K562 (cell line): ENCODE data around the gene SLC25A11. TPM values are rescaled to one million over a fixed set of nuclear protein-coding genes. Genes with fewer than 3 reads are reported as not detected.
A peak's percentile ranks its signal among the peaks of the same experiment; 100 is the strongest.

Source experiments
- ATAC-seq: fragments of 200-7000 bp; cut with Tn5 transposase; 3 replicates; pipeline ENCODE4 v1.9.1; 2020; ENCODE audit warnings: moderate library complexity
- BruUV-seq: library from RNA; stranded (reverse); fragments of 400-500 nt; replicated peaks from 2 replicates; lab custom pipeline; 2021; lab: Mats Ljungman, UMichigan
- CTCF ChIA-PET: fragments of 300-600 bp; formaldehyde crosslinking; extraction: SDS; loops from one replicate; lab custom pipeline; 2021; ENCODE audit warnings: low intra/inter-chr PET ratio; lab: Yijun Ruan, JAX
- POLR2A ChIA-PET: fragments of 300-600, 350-650 bp; sonication (Branson Sonifier 250); formaldehyde crosslinking; extraction: SDS; loops from one replicate; lab custom pipeline; 2021; ENCODE audit warnings: antibody characterized with exemption, inconsistent platforms; lab: Yijun Ruan, JAX
- DNase-seq, 4 experiments: peaks; one replicate each; pipeline versions ENCODE4 v3.0.0 to v3.0.0-alpha.2; 2011 to 2018; ENCODE audit warnings: low spot score in 3 of 4, mixed read lengths in 3 of 4; ENCODE audit errors: extremely low read depth in 1 of 4
- FAIRE-seq: peaks from 2 replicates; lab custom pipeline; 2011; peaks lifted over from hg19 to GRCh38; lab: Jason Lieb, UNC
- H2AFZ ChIP-seq: 2 replicates; pipeline ENCODE4 v1.6.0; 2011; ENCODE audit warnings: low read depth, low read length, control low read depth, inconsistent platforms
- H3K27ac ChIP-seq: fragments of 200-600 bp; 3 replicates; pipeline ENCODE4 v1.8.0; 2011; ENCODE audit warnings: low read depth, mild to moderate bottlenecking, control low read depth, inconsistent platforms, low read length, moderate library complexity, mixed read lengths; ENCODE audit errors: extremely low read depth
- H3K27me3 ChIP-seq, 2 experiments: fragments of 300-600 bp in 1 of 2; 2 replicates in 1 of 2; 3 replicates in 1 of 2; pipeline versions ENCODE4 v1.6.0 to v1.8.0; 2011; ENCODE audit warnings: inconsistent platforms in 2 of 2, low read length in 2 of 2, mild to moderate bottlenecking in 1 of 2, mixed read lengths in 1 of 2, moderate library complexity in 1 of 2; ENCODE audit not compliant: control insufficient read depth in 2 of 2, insufficient read depth in 2 of 2
- H3K36me3 ChIP-seq: fragments of 300-600 bp; 3 replicates; pipeline ENCODE4 v1.8.0; 2011; ENCODE audit warnings: mild to moderate bottlenecking, low read length, inconsistent platforms; ENCODE audit not compliant: control insufficient read depth, insufficient read depth
- H3K4me1 ChIP-seq, 2 experiments: fragments of 200-600 bp in 1 of 2; replicated peaks in 1 of 2; 2 replicates in 1 of 2; 3 replicates in 1 of 2; pipeline versions ENCODE4 v1.5.1 to v1.8.0; 2011; ENCODE audit warnings: inconsistent platforms in 2 of 2, low read length in 2 of 2, mild to moderate bottlenecking in 1 of 2, mixed read lengths in 1 of 2, moderate library complexity in 1 of 2; ENCODE audit not compliant: control insufficient read depth in 2 of 2, insufficient read depth in 2 of 2
- H3K4me2 ChIP-seq: 2 replicates; pipeline ENCODE4 v1.6.1; 2011; ENCODE audit warnings: low read length, control low read depth, inconsistent platforms, mixed read lengths; ENCODE audit not compliant: insufficient read depth
- H3K4me3 ChIP-seq: fragments of 200-600 bp; sonication (generic), shearing (Covaris generic); 2 replicates; pipeline ENCODE4 v1.5.1; 2016; ENCODE audit warnings: control low read depth, inconsistent platforms
- H3K79me2 ChIP-seq: fragments of 200-600 bp; 3 replicates; pipeline ENCODE4 v1.8.0; 2011; ENCODE audit warnings: low read length, inconsistent platforms; ENCODE audit not compliant: control insufficient read depth, insufficient read depth
- H3K9ac ChIP-seq, 2 experiments: 2 replicates each; pipeline versions ENCODE4 v1.6.0 to v1.6.1; 2011; ENCODE audit warnings: low read depth in 2 of 2, low read length in 2 of 2, control low read depth in 1 of 2, inconsistent platforms in 1 of 2, mild to moderate bottlenecking in 1 of 2, mixed read lengths in 1 of 2; ENCODE audit not compliant: insufficient read depth in 1 of 2
- H3K9me1 ChIP-seq: one replicate; pipeline ENCODE4 v1.6.0; 2011; ENCODE audit warnings: inconsistent platforms, mild to moderate bottlenecking, low read length, moderate library complexity; ENCODE audit not compliant: control insufficient read depth, insufficient read depth
- H3K9me3 ChIP-seq: replicated peaks from 2 replicates; pipeline ENCODE4 v1.5.1; 2011; ENCODE audit warnings: low read depth, low read length, inconsistent platforms; ENCODE audit not compliant: control insufficient read depth, insufficient read depth
- H4K20me1 ChIP-seq: replicated peaks from 2 replicates; pipeline ENCODE4 v1.6.1; 2011; ENCODE audit warnings: low read length, inconsistent platforms, mixed read lengths; ENCODE audit not compliant: control insufficient read depth, insufficient read depth
- ELF2 ChIP-seq: fragments of 250-450 bp; sonication (Bioruptor Pico); IDR thresholded peaks from 2 replicates; pipeline ENCODE4 v1.5.0; 2021; ENCODE audit warnings: mild to moderate bottlenecking
- ELF4 ChIP-seq: fragments of 450-650 bp; formaldehyde crosslinking; IDR thresholded peaks from 2 replicates; pipeline ENCODE4 v1.4.0; 2022; ENCODE audit warnings: missing genetic modification characterization
- MAZ ChIP-seq, 2 experiments: fragments of 450-650 bp in 1 of 2; sonication (generic) in 1 of 2; formaldehyde crosslinking; IDR thresholded peaks in 1 of 2; conservative IDR thresholded peaks in 1 of 2; 2 replicates each; pipeline versions ENCODE4 v1.4.0 to v1.5.0; 2020; ENCODE audit warnings: mild to moderate bottlenecking in 1 of 2, missing genetic modification reagents in 1 of 2
- MCM2 ChIP-seq: fragments of 450-650 bp; IDR thresholded peaks from 2 replicates; pipeline ENCODE4 v1.6.1; 2017; ENCODE audit warnings: low read depth, mild to moderate bottlenecking
- MCM3 ChIP-seq: fragments of 450-650 bp; IDR thresholded peaks from 2 replicates; pipeline ENCODE4 v1.6.1; 2016
- NRF1 ChIP-seq, 2 experiments: fragments of 450-650 bp; IDR thresholded peaks in 1 of 2; conservative IDR thresholded peaks in 1 of 2; 2 replicates each; pipeline ENCODE4 v1.6.1; 2014; ENCODE audit warnings: mild to moderate bottlenecking in 2 of 2
- STAG1 ChIP-seq: sonication (generic); formaldehyde crosslinking; IDR thresholded peaks from 2 replicates; pipeline ENCODE4 v1.5.0; 2020; ENCODE audit warnings: missing genetic modification reagents, borderline replicate concordance
- TOE1 ChIP-seq, 2 experiments: fragments of 450-650 bp in 1 of 2; sonication (generic) in 1 of 2; formaldehyde crosslinking in 1 of 2; IDR thresholded peaks; 2 replicates each; pipeline versions ENCODE4 v1.7.1 to v1.8.0; 2016 to 2022; ENCODE audit warnings: borderline replicate concordance in 2 of 2, mild to moderate bottlenecking in 2 of 2, antibody characterized with exemption in 1 of 2, inconsistent platforms in 1 of 2, low read depth in 1 of 2, missing genetic modification reagents in 1 of 2, moderate library complexity in 1 of 2
- ZNF133 ChIP-seq: fragments of 250-450 bp; sonication (Bioruptor Pico); IDR thresholded peaks from 2 replicates; pipeline ENCODE4 v1.4.0; 2020; ENCODE audit warnings: mild to moderate bottlenecking
- ZSCAN32 ChIP-seq: fragments of 450-650 bp; formaldehyde crosslinking; IDR thresholded peaks from 2 replicates; pipeline ENCODE4 v1.4.0; 2020; ENCODE audit warnings: mild to moderate bottlenecking, moderate library complexity
- WGBS: fragments of 100-300 bp; shearing (Covaris generic); methylation state at CpG from one replicate; pipeline ENCODE4 v1.1.6; 2016; ENCODE audit warnings: low coverage, mixed read lengths; ENCODE audit not compliant: insufficient coverage; ENCODE audit errors: missing lambda C conversion rate; 5-methylcytosine and 5-hydroxymethylcytosine counted together
- in situ Hi-C: fragments of 300-500 bp; cut with MboI; formaldehyde crosslinking; loops from 4 replicates; pipeline ENCODE4 v1.15.0; 2018; ENCODE audit warnings: inconsistent platforms, mixed read lengths
- intact Hi-C: fragments of 100-400 bp; cut with micrococcal nuclease; formaldehyde crosslinking; loops from 2 replicates; pipeline ENCODE4 v1.14.2; 2022
- polyA plus RNA-seq, 8 experiments: library from polyadenylated mRNA; depleted of rRNA in 4 of 8; stranded (reverse) in 5 of 8; unstranded in 3 of 8; fragments of >200 nt; fragmentation: Nextera tagmentation in 2 of 8; fragmentation: Illumina TruSeq in 1 of 8; extraction: Ambion mirVana in 2 of 8; extraction: Trizol in 1 of 8; gene quantifications; 2 replicates each; pipeline versions ENCODE4 v1.2.1 to v1.2.3, GENCODE V29; 2011 to 2014; ENCODE audit warnings: inconsistent platforms in 1 of 8, missing spikeins in 1 of 8
- total RNA-seq, 7 experiments: library from RNA; depleted of rRNA in 6 of 7; stranded (reverse); fragments of >200 nt in 6 of 7; fragmentation: Illumina TruSeq in 2 of 7; extraction: Trizol in 2 of 7; gene quantifications; 2 replicates each; pipeline versions ENCODE4 v1.2.1 to v1.2.3, GENCODE V29; 2011 to 2021; ENCODE audit warnings: low replicate concordance in 1 of 7
- TF ChIP-seq, protein P1 (sequence below): fragments of 250-450 bp; sonication (Bioruptor Pico); IDR thresholded peaks from 2 replicates; pipeline ENCODE4 v1.9.0; 2021; ENCODE audit warnings: mild to moderate bottlenecking, inconsistent platforms
- TF ChIP-seq, protein P2 (sequence below), 2 experiments: fragments of 450-650 bp; conservative IDR thresholded peaks; 2 replicates each; pipeline ENCODE4 v1.6.1; 2017; ENCODE audit warnings: mild to moderate bottlenecking in 2 of 2, moderate library complexity in 2 of 2
- TF ChIP-seq, protein P3 (sequence below), 2 experiments: fragments of 200-800 bp in 1 of 2; sonication (Bioruptor generic) in 1 of 2; sonication (generic) in 1 of 2; formaldehyde crosslinking in 1 of 2; IDR thresholded peaks in 1 of 2; conservative IDR thresholded peaks in 1 of 2; 2 replicates each; pipeline versions ENCODE4 v1.5.0 to v1.6.1; 2016 to 2020; ENCODE audit warnings: missing compliant biosample characterization in 1 of 2, missing genetic modification characterization in 1 of 2, missing genetic modification reagents in 1 of 2

SLC25A11 gene
- total and polyA plus RNA-seq, 9 of the 15 experiments (the other 6 are each of a cell fraction or from before 2014, with no cell fraction given): 3.1 to 56.7 (median 32.9) TPM

DNA sequence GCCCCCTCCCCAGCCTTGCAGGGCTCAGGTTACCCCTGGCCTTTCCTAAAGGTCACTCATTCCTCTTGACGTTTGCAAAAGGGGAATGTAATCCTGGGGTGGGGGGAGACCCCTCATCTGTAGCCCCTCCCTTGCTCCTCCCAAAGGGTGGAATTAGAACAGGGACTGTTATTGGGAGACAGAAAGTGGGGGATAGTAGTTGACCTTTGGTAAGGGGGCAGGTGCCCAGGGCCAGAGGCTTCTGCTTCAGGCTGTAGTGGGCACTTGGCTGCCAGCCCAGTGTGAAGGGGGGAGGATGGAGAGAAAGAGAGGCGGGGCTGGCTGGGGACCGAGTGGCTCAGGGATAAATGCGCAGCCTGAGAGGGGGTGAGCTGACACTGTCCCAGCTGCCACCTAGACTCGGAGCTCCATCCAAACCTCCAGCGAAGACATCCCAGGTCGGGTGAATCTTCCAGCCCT lies 10.9 kb upstream of the SLC25A11 start, which contains the start of gene ENO3 (continued):
- TF ChIP-seq, protein P1, sequence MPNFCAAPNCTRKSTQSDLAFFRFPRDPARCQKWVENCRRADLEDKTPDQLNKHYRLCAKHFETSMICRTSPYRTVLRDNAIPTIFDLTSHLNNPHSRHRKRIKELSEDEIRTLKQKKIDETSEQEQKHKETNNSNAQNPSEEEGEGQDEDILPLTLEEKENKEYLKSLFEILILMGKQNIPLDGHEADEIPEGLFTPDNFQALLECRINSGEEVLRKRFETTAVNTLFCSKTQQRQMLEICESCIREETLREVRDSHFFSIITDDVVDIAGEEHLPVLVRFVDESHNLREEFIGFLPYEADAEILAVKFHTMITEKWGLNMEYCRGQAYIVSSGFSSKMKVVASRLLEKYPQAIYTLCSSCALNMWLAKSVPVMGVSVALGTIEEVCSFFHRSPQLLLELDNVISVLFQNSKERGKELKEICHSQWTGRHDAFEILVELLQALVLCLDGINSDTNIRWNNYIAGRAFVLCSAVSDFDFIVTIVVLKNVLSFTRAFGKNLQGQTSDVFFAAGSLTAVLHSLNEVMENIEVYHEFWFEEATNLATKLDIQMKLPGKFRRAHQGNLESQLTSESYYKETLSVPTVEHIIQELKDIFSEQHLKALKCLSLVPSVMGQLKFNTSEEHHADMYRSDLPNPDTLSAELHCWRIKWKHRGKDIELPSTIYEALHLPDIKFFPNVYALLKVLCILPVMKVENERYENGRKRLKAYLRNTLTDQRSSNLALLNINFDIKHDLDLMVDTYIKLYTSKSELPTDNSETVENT (CRISPR knock-in tag): no peak

DNA sequence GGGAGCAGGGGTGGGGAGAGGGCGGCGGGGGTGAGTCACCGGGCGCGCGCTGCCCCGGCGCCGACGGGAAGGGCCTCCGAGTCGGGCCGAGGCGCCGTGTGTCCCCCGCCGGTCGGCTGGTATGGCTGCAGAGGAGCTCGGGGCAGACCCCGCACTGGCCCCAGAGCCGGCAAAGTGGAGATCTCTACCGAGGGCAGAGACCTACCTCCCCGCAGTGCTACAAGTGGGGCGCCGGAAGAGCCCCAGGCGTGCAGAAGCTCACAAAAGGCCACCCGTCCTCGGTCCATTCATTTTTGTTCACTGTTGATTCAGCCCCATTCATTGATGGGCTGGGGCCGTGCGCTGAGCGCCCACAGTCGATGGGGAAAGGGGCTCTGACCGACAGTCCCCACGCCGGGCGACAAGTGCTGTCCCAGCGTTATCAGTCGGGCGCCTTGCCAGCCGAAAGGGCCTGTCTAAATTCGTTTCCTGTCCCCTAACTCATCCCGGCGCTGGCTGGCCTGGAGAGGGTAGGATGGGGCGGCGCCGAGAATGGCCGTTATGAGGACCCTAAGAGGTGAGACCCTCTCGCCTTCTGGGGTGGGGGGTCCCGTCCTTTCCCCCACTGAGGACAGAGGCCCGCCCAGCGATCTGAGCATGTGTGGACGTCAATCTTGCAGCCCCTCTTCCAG lies 10.4 kb upstream of the SLC25A11 start:
- Histone ChIP-seq H3K27me3 (no peaks in the 10 kb centered on the region), H3K4me2 (peak overlapping the region; percentile 84), H3K36me3 (peaks cover 26% of the 10 kb centered on the region), H3K9ac (peak overlapping the region; percentile 89 to 96), H3K27ac (peak overlapping the region; percentile 98), H3K9me3 (no peaks in the 10 kb centered on the region), H4K20me1 (peaks cover 19% of the 10 kb centered on the region), H3K4me1 (peaks cover 25 to 52% of the 10 kb centered on the region in 2 experiments), H3K9me1 (no peaks in the 10 kb centered on the region), H3K79me2 (peaks cover 51% of the 10 kb centered on the region), H3K4me3 (peak overlapping the region; percentile 97), H2AFZ (peak overlapping the region; percentile 51)
- ChIA-PET CTCF (no interaction called here), POLR2A (interaction anchor here (0.6 to 4.7 kb wide), 6 partner anchors 10 to 45 kb away, joined by 3 to 38 read pairs (median 3); partner anchors contain the start of genes CAMTA2, RNF167, SLC25A11 and SPAG7)
- 0% methylated on average over 15 of the region's 52 CpGs for WGBS
- FAIRE-seq: peak; percentile 83
- in situ Hi-C loops (no loop called here), intact Hi-C loops (no loop called here)
- TSS peak; percentile 88 for BruUV-seq
- peak; percentile 27 to 82 (median 68) for DNase-seq
- ATAC-seq: peak; percentile 48
- no peak for TF ChIP-seq ELF4 (CRISPR knock-in tag)
- no peak for TF ChIP-seq STAG1
- 0 out of 2 replicates have a peak, but pooled peaks have one; percentile 13 for TF ChIP-seq TOE1 (IDR thresholded peaks at IDR 0.05; ENCODE audit: borderline replicate concordance)
- no peak for TF ChIP-seq TOE1 (CRISPR knock-in tag; IDR thresholded peaks at IDR 0.05; ENCODE audit: borderline replicate concordance, low read depth)
- peak; percentile 1 to 71; a peak in 2 of 4 replicates for TF ChIP-seq MAZ (CRISPR knock-in tag; conservative IDR thresholded peaks at IDR 0.05 in 1 of 2, IDR thresholded peaks at IDR 0.05 in 1 of 2)
- TF ChIP-seq NRF1 (conservative IDR thresholded peaks at IDR 0.05 in 1 of 2, IDR thresholded peaks at IDR 0.05 in 1 of 2): no peak
- TF ChIP-seq ZSCAN32: no peak
- TF ChIP-seq, protein P2, sequence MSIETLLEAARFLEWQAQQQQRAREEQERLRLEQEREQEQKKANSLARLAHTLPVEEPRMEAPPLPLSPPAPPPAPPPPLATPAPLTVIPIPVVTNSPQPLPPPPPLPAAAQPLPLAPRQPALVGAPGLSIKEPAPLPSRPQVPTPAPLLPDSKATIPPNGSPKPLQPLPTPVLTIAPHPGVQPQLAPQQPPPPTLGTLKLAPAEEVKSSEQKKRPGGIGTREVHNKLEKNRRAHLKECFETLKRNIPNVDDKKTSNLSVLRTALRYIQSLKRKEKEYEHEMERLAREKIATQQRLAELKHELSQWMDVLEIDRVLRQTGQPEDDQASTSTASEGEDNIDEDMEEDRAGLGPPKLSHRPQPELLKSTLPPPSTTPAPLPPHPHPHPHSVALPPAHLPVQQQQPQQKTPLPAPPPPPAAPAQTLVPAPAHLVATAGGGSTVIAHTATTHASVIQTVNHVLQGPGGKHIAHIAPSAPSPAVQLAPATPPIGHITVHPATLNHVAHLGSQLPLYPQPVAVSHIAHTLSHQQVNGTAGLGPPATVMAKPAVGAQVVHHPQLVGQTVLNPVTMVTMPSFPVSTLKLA (conservative IDR thresholded peaks at IDR 0.05): no peak
- TF ChIP-seq ZNF133 (CRISPR knock-in tag): no peak
- TF ChIP-seq, protein P3, sequence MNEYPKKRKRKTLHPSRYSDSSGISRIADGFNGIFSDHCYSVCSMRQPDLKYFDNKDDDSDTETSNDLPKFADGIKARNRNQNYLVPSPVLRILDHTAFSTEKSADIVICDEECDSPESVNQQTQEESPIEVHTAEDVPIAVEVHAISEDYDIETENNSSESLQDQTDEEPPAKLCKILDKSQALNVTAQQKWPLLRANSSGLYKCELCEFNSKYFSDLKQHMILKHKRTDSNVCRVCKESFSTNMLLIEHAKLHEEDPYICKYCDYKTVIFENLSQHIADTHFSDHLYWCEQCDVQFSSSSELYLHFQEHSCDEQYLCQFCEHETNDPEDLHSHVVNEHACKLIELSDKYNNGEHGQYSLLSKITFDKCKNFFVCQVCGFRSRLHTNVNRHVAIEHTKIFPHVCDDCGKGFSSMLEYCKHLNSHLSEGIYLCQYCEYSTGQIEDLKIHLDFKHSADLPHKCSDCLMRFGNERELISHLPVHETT (CRISPR knock-in tag; conservative IDR thresholded peaks at IDR 0.05 in 1 of 2, IDR thresholded peaks at IDR 0.05 in 1 of 2): peak in 1 of 2 experiments; percentile 61; a peak in 2 of 4 replicates
- TF ChIP-seq ELF2 (CRISPR knock-in tag): no peak
- TF ChIP-seq MCM3: no peak
- TF ChIP-seq MCM2: no peak
